CD8-positive, alpha-beta memory T cell (primary cell): Measurements from ENCODE around the gene ENO1. TPM values are rescaled to one million over a fixed set of nuclear protein-coding genes. Genes with fewer than 3 reads are reported as not detected.
A peak's percentile ranks its signal among the peaks of the same experiment; 100 is the strongest.

ENCODE experiments used
- CTCF ChIA-PET: fragments of 350-600 bp; sonication (Branson Sonifier 250); formaldehyde crosslinking; loops from one replicate; lab custom pipeline; 2021; ENCODE audit warnings: antibody characterized with exemption; lab: Charles Lee
- POLR2A ChIA-PET: fragments of 350-600 bp; sonication (Branson Sonifier 250); formaldehyde crosslinking; loops from one replicate; lab custom pipeline; 2021; ENCODE audit warnings: antibody characterized with exemption; lab: Charles Lee
- DNase-seq, 5 donors: peaks; one replicate each; pipeline versions ENCODE4 v3.0.0 to v3.0.0-alpha.2; 2020 to 2022; ENCODE audit warnings: mixed read lengths in 1 of 5
- H3K27ac ChIP-seq: one replicate; pipeline ENCODE4 v1.7.0; 2013; ENCODE audit warnings: low read depth, mild to moderate bottlenecking, low read length, moderate library complexity
- H3K27me3 ChIP-seq: 2 replicates; pipeline ENCODE4 v1.7.0; 2013; ENCODE audit warnings: low read length, mild to moderate bottlenecking; ENCODE audit not compliant: insufficient read depth, poor library complexity, severe bottlenecking
- H3K36me3 ChIP-seq: 2 replicates; pipeline ENCODE4 v1.7.0; 2013; ENCODE audit warnings: mild to moderate bottlenecking, low read length, moderate library complexity; ENCODE audit not compliant: insufficient read depth
- H3K4me1 ChIP-seq: 2 replicates; pipeline ENCODE4 v1.7.0; 2013; ENCODE audit warnings: mild to moderate bottlenecking, low read length, moderate library complexity; ENCODE audit not compliant: insufficient read depth
- H3K4me3 ChIP-seq: 2 replicates; pipeline ENCODE4 v1.7.0; 2013; ENCODE audit warnings: mild to moderate bottlenecking, low read length
- H3K9me3 ChIP-seq: 2 replicates; pipeline ENCODE4 v1.7.0; 2013; ENCODE audit warnings: mild to moderate bottlenecking, low read length
- H3K27ac Mint-ChIP-seq, 8 donors: one replicate each; pipeline ENCODE4 v1.8.0; 2020 to 2021; ENCODE audit warnings: mixed read lengths in 8 of 8, mild to moderate bottlenecking in 6 of 8, inconsistent platforms in 3 of 8, moderate library complexity in 3 of 8
- H3K27me3 Mint-ChIP-seq, 2 donors: one replicate each; pipeline ENCODE4 v1.8.0; 2020 to 2021; ENCODE audit warnings: mixed read lengths in 2 of 2, mild to moderate bottlenecking in 1 of 2, moderate library complexity in 1 of 2
- H3K36me3 Mint-ChIP-seq, 3 donors: one replicate each; pipeline ENCODE4 v1.8.0; 2020 to 2021; ENCODE audit warnings: mixed read lengths in 3 of 3, inconsistent platforms in 1 of 3, mild to moderate bottlenecking in 1 of 3
- H3K4me1 Mint-ChIP-seq, 3 donors: one replicate each; pipeline ENCODE4 v1.8.0; 2020 to 2021; ENCODE audit warnings: mixed read lengths in 3 of 3, inconsistent platforms in 1 of 3, mild to moderate bottlenecking in 1 of 3
- H3K4me3 Mint-ChIP-seq, 7 donors: one replicate each; pipeline ENCODE4 v1.8.0; 2020 to 2021; ENCODE audit warnings: mixed read lengths in 7 of 7, mild to moderate bottlenecking in 6 of 7, moderate library complexity in 4 of 7, inconsistent platforms in 2 of 7
- H3K9me3 Mint-ChIP-seq, 5 donors: one replicate each; pipeline ENCODE4 v1.8.0; 2020 to 2022; ENCODE audit warnings: mixed read lengths in 5 of 5, mild to moderate bottlenecking in 3 of 5, moderate library complexity in 2 of 5, inconsistent platforms in 1 of 5
- polyA plus RNA-seq: library from polyadenylated mRNA; unstranded; fragments of 300-500 nt; fragmentation: Illumina TruSeq; gene quantifications from one replicate; pipeline ENCODE4 v1.2.3, GENCODE V29; 2021
- total RNA-seq, 2 experiments: library from RNA; stranded (reverse); gene quantifications; one replicate each; pipeline ENCODE4 v1.2.3, GENCODE V29; 2021

Gene ENO1
- total and polyA plus RNA-seq, 3 experiments from 2014 or later: 1,061 to 3,136 (median 3,105) TPM

GRCh38 chr1:8879922-8880676 lies 1.6 kb upstream of the ENO1 start:
- peaks cover 0 to 26% (median 2%) of the 10 kb centered on the region in 3 donors for H3K36me3 Mint-ChIP-seq
- Histone ChIP-seq H3K27ac (peak overlapping the region; percentile 89), H3K27me3 (no peaks in the 10 kb centered on the region), H3K36me3 (peaks cover 9% of the 10 kb centered on the region), H3K4me3 (no peak overlapping the region), H3K9me3 (no peaks in the 10 kb centered on the region), H3K4me1 (peaks cover 31% of the 10 kb centered on the region)
- H3K4me1 Mint-ChIP-seq: peaks cover 28 to 42% (median 29%) of the 10 kb centered on the region in 3 donors
- CTCF ChIA-PET: interaction anchor here (1.4 to 6.7 kb wide), 5 partner anchors 13 to 107 kb away, joined by 5 to 80 read pairs (median 8); no protein-coding TSS in a partner anchor
- peaks cover 0 to 2% (median 0%) of the 10 kb centered on the region in 5 donors for H3K9me3 Mint-ChIP-seq
- POLR2A ChIA-PET: no interaction called here
- peaks cover 0 to 2% of the 10 kb centered on the region in 2 donors for H3K27me3 Mint-ChIP-seq
- peak overlapping the region; percentile 86 to 99 (median 97) for H3K27ac Mint-ChIP-seq
- DNase-seq: no peak
- H3K4me3 Mint-ChIP-seq: peak overlapping the region; percentile 70 to 93 (median 87)

- Histone ChIP-seq H3K27me3 (no peaks in the 10 kb centered on the region), H3K27ac (peak overlapping the region; percentile 89), H3K36me3 (peaks cover 15% of the 10 kb centered on the region), H3K4me3 (peak overlapping the region; percentile 76), H3K9me3 (no peaks in the 10 kb centered on the region), H3K4me1 (peaks cover 37% of the 10 kb centered on the region)
- Mint-ChIP-seq H3K27ac (peak overlapping the region; percentile 91 to 99 (median 98)), H3K36me3 (peaks cover 0 to 32% (median 3%) of the 10 kb centered on the region in 3 donors), H3K4me1 (peaks cover 34 to 48% (median 35%) of the 10 kb centered on the region in 3 donors), H3K9me3 (peaks cover 0 to 2% (median 0%) of the 10 kb centered on the region in 5 donors), H3K27me3 (peaks cover 0 to 2% of the 10 kb centered on the region in 2 donors), H3K4me3 (peak overlapping the region; percentile 82 to 93 (median 91))
- CTCF ChIA-PET: interaction anchor here (1.0 to 6.7 kb wide), 6 partner anchors 12 to 108 kb away, joined by 5 to 80 read pairs (median 8); no protein-coding TSS in a partner anchor
- DNase-seq: no peak
- POLR2A ChIA-PET: interaction anchor here (0.5 to 2.3 kb wide), 3 partner anchors 17 to 353 kb away, joined by 3 to 10 read pairs (median 4); no protein-coding TSS in a partner anchor
Observed at GRCh38 chr1:8879464-8879921, 1.0 kb upstream of the ENO1 start.

GRCh38 chr1:8878698-8879463 lies 395 bp upstream of the ENO1 start:
- Mint-ChIP-seq H3K36me3 (peaks cover 0 to 35% (median 3%) of the 10 kb centered on the region in 3 donors), H3K4me3 (peak overlapping the region; percentile 92 to 97 (median 94)), H3K27ac (peak overlapping the region; percentile 91 to 99 (median 98)), H3K27me3 (peaks cover 0 to 2% of the 10 kb centered on the region in 2 donors), H3K4me1 (peaks cover 38 to 52% (median 38%) of the 10 kb centered on the region in 3 donors), H3K9me3 (peaks cover 0 to 2% (median 0%) of the 10 kb centered on the region in 5 donors)
- ChIA-PET POLR2A (interaction anchor here (0.5 to 2.3 kb wide), 8 partner anchors 12 to 354 kb away, joined by 3 to 10 read pairs (median 5); partner anchors contain the start of gene RERE), CTCF (interaction anchor here (0.7 to 6.7 kb wide), 8 partner anchors 12 to 125 kb away, joined by 3 to 80 read pairs (median 8); no protein-coding TSS in a partner anchor)
- no peaks in the 10 kb centered on the region for H3K27me3 ChIP-seq
- H3K36me3 ChIP-seq: peaks cover 18% of the 10 kb centered on the region
- no peaks in the 10 kb centered on the region for H3K9me3 ChIP-seq
- peak overlapping the region; percentile 76 for H3K4me3 ChIP-seq
- peak; percentile 97 to 100 (median 99) for DNase-seq
- peak overlapping the region; percentile 89 for H3K27ac ChIP-seq
- H3K4me1 ChIP-seq: peaks cover 42% of the 10 kb centered on the region

GRCh38 chr1:8876087-8876486 lies 2.4 kb downstream of the ENO1 start:
- Histone ChIP-seq H3K27ac (peak overlapping the region; percentile 89), H3K4me3 (peak overlapping the region; percentile 76), H3K27me3 (no peaks in the 10 kb centered on the region), H3K36me3 (peaks cover 45% of the 10 kb centered on the region), H3K9me3 (no peaks in the 10 kb centered on the region), H3K4me1 (peaks cover 69% of the 10 kb centered on the region)
- Mint-ChIP-seq H3K27me3 (peaks cover 0 to 2% of the 10 kb centered on the region in 2 donors), H3K36me3 (peaks cover 0 to 63% (median 6%) of the 10 kb centered on the region in 3 donors), H3K4me3 (peak overlapping the region; percentile 92 to 97 (median 94)), H3K4me1 (peaks cover 57 to 80% (median 66%) of the 10 kb centered on the region in 3 donors), H3K27ac (peak overlapping the region; percentile 91 to 98 (median 96)), H3K9me3 (peaks cover 0 to 2% (median 0%) of the 10 kb centered on the region in 5 donors)
- POLR2A ChIA-PET: interaction anchor here (0.7 kb wide), 1 partner anchor 13 kb away, joined by 5 read pairs; no protein-coding TSS in a partner anchor
- no peak for DNase-seq
- CTCF ChIA-PET: interaction anchor here (6.7 kb wide), 1 partner anchor 15 kb away, joined by 80 read pairs; no protein-coding TSS in a partner anchor

GRCh38 chr1:8875216-8875861 lies 3.1 kb downstream of the ENO1 start:
- peak in 2 of 5 donors; percentile 6 to 10 for DNase-seq
- H3K9me3 Mint-ChIP-seq: peaks cover 0 to 2% (median 0%) of the 10 kb centered on the region in 5 donors
- peaks cover 57 to 83% (median 74%) of the 10 kb centered on the region in 3 donors for H3K4me1 Mint-ChIP-seq

GRCh38 chr1:8874230-8875201 lies 4.0 kb downstream of the ENO1 start:
- H3K4me3 Mint-ChIP-seq: peak overlapping the region; percentile 92 to 97 (median 94)
- peak overlapping the region; percentile 89 for H3K27ac ChIP-seq
- peaks cover 0 to 78% (median 15%) of the 10 kb centered on the region in 3 donors for H3K36me3 Mint-ChIP-seq
- no peak for DNase-seq
- H3K9me3 ChIP-seq: no peaks in the 10 kb centered on the region
- H3K27ac Mint-ChIP-seq: peak overlapping the region; percentile 93 to 98 (median 96)
- peak overlapping the region; percentile 51 for H3K4me3 ChIP-seq
- ChIA-PET CTCF (interaction anchor here (1.1 to 2.5 kb wide), 3 partner anchors 9 to 15 kb away, joined by 3 to 17 read pairs (median 6); no protein-coding TSS in a partner anchor), POLR2A (no interaction called here)
- H3K4me1 ChIP-seq: peaks cover 66% of the 10 kb centered on the region
- H3K27me3 Mint-ChIP-seq: peaks cover 0 to 2% of the 10 kb centered on the region in 2 donors
- no peaks in the 10 kb centered on the region for H3K27me3 ChIP-seq
- peaks cover 0 to 2% (median 0%) of the 10 kb centered on the region in 5 donors for H3K9me3 Mint-ChIP-seq
- H3K36me3 ChIP-seq: peaks cover 60% of the 10 kb centered on the region
- H3K4me1 Mint-ChIP-seq: peaks cover 50 to 78% (median 69%) of the 10 kb centered on the region in 3 donors

More at GRCh38 chr1:8875216-8875861, 3.1 kb downstream of the ENO1 start:
- Histone ChIP-seq H3K4me1 (peaks cover 71% of the 10 kb centered on the region), H3K9me3 (no peaks in the 10 kb centered on the region), H3K36me3 (peaks cover 53% of the 10 kb centered on the region), H3K4me3 (peak overlapping the region; percentile 51), H3K27ac (peak overlapping the region; percentile 89), H3K27me3 (no peaks in the 10 kb centered on the region)
- CTCF ChIA-PET: interaction anchor here (2.5 kb wide), 1 partner anchor 13 kb away, joined by 17 read pairs; no protein-coding TSS in a partner anchor
- Mint-ChIP-seq H3K4me3 (peak overlapping the region; percentile 92 to 97 (median 94)), H3K27ac (peak overlapping the region; percentile 91 to 98 (median 96)), H3K36me3 (peaks cover 0 to 70% (median 13%) of the 10 kb centered on the region in 3 donors), H3K27me3 (peaks cover 0 to 2% of the 10 kb centered on the region in 2 donors)
- POLR2A ChIA-PET: no interaction called here
